ENCODE data around the gene EIF3M.
A peak's percentile ranks its signal among the peaks of the same experiment; 100 is the strongest.
"Not testable (repeated sequence)": the region's sequence is repeated elsewhere in the genome, so short reads cannot be mapped to it uniquely, and the experiment has no call there.

Gene EIF3M

DNA sequence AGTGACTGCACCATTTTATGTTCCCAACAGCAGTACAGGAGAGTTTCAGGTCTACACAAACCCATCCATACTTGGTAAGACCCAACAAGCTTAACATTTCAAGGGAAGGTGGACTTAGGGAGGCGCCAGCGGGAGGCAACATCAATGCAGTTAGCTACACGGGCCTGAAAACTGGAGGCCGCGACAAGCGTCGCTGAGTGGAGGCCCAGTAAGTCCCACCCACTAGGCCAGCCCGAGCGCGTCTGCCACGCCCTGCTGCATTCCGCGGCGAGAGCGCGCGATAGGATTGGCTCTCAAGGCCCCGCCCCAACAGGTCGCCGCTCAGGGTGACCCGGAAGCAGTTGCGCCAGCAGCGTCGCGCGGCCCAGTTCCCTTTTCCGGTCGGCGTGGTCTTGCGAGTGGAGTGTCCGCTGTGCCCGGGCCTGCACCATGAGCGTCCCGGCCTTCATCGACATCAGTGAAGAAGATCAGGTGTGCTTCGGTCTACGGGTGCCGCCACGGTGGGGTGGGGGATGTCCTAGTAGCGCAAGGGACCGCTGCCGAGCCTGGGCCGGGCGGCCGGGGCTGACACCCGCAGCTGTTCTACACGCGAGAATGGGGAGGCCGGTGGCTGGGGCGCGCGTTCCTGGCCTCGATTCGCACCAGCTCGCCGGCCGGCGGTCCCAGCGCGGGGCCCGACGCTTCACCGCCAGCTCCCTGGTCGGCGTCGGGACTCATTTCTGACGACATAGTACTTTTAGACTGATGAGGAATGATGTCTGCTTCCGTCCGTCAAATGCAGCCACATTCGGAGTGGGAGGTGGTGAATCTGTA is at the start of gene EIF3M:
TSS of gene EIF3M (plus strand) at position 373 of the 813 bp plus-strand sequence. CDS start at position 430, 57 bp downstream.
- DNase-seq = peak; percentile 72

- no peak for DNase-seq
Observed at GRCh38 chr11:32538804-32539203, 44.8 kb upstream of the EIF3M start.

DNA sequence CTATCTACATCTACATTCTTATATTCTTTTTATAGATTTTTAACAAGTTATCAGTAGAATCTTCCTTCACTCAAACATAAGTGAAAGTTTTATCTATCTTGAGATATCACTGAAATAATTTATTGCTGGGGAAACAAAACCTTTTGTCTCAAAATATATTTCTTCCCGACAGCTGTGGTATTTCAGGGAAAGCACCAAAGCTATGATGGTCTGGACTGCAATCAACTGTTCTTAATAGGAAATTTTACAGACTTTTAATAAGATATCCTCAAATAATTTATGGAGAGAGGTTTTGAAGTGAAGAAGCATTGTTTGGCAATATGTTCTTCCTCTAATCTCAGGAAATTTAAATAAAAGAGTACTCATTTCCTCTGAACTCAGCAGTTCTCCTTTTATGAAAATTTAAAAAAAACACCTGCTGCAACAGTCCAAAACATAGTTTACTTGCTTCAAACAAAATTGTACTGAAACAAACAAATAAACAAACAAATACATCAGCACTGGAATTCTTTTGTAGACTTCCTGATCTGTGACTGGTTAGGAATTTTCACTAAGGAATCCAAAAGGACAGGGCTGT is 33.9 kb upstream of the EIF3M start:
- no peak for DNase-seq

GRCh38 chr11:32550207-32550606 is 33.4 kb upstream of the EIF3M start:
- no peak for DNase-seq

GRCh38 chr11:32555091-32555490 is 28.5 kb upstream of the EIF3M start:
- DNase-seq = no peak

GRCh38 chr11:32555895-32556294 is 27.7 kb upstream of the EIF3M start:
- no peak for DNase-seq

DNA sequence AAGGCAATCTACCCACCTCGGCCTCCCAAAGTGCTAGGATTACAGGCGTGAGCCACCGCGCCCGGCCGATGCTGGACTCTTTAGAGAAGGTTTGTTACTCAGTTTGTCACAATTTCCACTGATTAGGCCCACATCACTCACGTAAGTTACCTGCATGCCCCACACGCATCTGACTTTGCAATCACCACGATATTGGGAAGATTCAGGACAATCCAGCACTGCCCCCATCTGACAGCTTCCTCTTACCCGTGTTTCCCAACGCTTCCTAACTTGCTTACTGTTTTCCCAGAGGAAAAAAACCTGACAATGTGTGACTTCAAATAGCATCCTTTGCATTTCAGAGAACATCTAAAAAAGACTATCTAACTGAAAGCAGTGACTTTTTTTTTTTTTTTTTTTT is 21.8 kb upstream of the EIF3M start:
- no peak for DNase-seq

DNA sequence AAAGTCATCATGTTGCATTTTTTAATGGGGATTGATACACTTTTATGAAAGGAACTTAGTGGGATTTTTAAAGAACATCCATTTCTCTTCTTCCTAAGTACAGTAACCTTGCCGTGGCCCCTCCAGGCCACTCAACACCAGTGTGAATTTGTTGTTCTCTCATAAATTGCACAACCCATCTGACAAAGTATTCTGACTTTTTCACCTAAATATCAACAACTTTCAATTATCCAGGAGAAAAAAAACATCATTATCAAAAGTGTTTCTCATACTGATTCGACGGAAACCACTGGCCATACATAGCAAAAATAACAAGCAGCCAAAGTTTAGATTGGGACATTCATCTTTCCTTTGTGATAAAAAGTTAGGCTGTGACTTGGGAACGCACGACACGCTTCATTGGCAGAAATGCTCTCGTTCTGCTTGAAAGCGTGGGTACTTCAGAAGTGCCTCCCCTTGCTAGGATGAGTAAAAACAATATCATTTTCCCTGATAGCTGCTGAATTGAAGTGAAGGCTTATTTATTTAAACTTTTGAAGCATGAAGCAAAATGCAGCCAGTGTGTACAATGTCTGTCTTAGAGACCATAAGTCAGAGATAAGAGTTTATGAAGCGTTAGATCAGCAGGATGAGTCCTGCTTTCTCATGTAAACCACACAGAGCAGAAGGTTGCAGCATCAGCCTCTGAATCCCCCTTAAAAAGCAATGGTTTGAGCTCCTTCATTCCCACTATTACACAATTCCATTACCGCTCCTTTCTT is 20.6 kb upstream of the EIF3M start:
- DNase-seq = no peak

GRCh38 chr11:32563600-32563959 is 20.1 kb upstream of the EIF3M start:
- DNase-seq = no peak

- no peak for DNase-seq
Observed at GRCh38 chr11:32566517-32566916, 17.1 kb upstream of the EIF3M start.

DNA sequence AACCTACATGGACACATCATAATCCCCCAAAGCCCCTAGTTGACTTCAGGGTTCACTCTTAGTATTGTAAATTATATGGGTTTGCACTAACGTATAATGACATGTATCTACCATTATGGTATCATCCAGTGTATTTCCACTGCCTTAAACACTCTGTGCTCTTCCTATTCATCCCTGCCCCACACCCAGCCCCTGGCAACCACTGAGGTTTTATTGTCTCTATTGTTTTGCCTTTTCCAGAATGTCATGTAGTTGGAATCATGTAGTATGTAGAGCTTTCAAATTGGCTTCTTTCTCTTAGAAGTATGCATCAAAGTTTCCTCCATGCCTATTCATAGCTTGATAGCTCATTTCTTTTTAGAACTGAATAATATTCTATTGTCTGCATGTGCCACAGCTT is 16.5 kb upstream of the EIF3M start:
- DNase-seq = no peak

- DNase-seq = no peak
Observed at GRCh38 chr11:32569313-32569881, 14.2 kb upstream of the EIF3M start.

GRCh38 chr11:32571039-32571438 is 12.6 kb upstream of the EIF3M start:
- DNase-seq = no peak

GRCh38 chr11:32573228-32573627 is 10.4 kb upstream of the EIF3M start:
- DNase-seq = no peak

DNA sequence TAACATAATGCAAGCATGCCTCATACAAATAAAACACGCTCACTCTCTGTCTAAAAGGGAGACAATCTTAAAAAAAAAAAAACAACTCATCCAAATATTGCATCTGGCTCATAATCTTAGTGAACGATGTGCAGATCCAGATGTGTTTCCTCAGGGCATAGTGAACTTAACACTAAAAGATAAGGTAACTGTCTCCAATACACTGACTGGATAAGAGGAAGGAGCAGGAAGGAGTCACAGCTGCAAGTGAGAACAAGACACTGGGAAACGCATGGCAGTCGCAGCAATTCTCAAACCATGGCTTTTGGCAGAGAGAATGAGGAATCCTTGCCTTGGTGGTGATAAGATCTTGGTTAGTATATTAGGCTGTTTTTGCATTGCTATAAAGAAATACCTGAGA is 9.2 kb upstream of the EIF3M start:
- no peak for DNase-seq

- DNase-seq = no peak
Observed at GRCh38 chr11:32575070-32575469, 8.6 kb upstream of the EIF3M start.

DNA sequence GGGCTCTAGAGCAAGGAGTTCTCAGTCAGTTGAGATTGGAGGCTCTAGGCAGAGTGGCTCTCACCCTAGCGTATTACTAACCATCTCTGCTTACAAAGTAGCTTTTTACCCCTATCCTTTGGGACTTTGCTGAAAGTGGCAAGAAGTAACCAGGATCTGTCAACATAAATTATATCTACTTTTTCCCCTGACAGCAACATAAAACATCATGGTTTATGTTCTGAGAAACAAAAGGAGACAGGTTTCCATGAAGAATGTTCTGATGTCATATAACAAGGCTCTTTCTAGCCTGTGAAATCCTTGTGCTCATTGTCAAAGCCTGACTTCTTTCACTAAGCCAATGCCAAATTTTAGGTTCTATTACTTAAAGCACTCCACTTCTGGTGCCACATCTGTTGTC is 7.2 kb upstream of the EIF3M start:
- DNase-seq = no peak

GRCh38 chr11:32580967-32581366 is 2.7 kb upstream of the EIF3M start:
- no peak for DNase-seq

- DNase-seq = no peak
Observed at GRCh38 chr11:32581556-32581955, 2.1 kb upstream of the EIF3M start.

GRCh38 chr11:32584921-32585320 is 1.3 kb downstream of the EIF3M start:
- no peak for DNase-seq

DNA sequence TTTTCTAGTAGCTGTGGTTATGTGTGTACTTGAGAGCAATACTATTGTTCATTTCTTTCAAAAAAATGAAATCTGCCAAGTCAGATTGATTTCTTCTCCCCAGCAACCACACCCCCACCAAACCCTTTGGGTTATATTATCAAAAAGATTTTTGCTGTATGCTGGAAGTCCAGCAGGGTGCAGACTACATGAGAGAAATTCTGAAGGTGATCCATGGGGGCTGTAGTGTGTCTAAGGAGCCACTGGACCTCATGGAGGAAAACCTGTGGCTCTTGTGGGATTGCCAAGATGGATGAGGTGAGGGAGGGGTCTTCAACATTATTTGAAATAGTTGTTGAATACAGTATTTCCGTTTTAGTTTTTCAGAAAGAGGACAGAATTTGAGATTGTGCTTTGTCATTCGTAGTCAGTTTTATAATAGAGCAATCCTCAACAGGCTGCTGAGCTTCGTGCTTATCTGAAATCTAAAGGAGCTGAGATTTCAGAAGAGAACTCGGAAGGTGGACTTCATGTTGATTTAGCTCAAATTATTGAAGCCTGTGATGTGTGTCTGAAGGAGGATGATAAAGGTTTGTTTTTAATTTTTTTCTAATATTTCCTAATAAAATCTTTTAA is 3.1 kb downstream of the EIF3M start:
- DNase-seq = no peak

GRCh38 chr11:32594272-32594671 is 10.6 kb downstream of the EIF3M start:
- no peak for DNase-seq

GRCh38 chr11:32596114-32596513 is 12.5 kb downstream of the EIF3M start:
- DNase-seq = not testable (repeated sequence)
